ENCODE results near the gene ANKRD23. TPM values are rescaled to one million over a fixed set of nuclear protein-coding genes. Genes with fewer than 3 reads are reported as not detected.

ANKRD23 gene
- total and polyA plus RNA-seq, 2 of the 13 experiments (the other 11 are each of a cell fraction or from before 2014, with no cell fraction given) = 1.5 to 1.6 TPM

DNA sequence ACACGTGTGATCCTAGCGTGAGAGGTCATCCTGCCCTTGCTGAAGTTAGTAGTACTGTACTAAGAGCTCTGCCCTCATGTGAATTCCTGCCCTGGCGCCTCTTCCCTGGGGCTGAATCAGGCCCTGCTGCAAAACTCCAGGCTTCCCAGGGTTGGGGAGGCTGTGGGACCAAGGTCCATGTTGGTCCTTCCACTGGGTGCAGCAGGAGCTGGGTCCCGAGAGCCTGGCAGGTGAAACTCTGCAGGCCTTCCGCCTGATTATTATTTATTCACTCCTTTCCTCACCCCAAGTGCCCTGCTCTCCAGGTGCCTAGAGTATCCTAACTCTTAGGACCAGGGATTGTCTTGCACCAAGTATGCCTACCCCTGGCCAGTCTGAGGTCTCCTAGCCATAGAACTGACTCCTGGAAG lies 33.0 kb downstream of the ANKRD23 start (continued):
- no peak for TF ChIP-seq ZNF18 (CRISPR knock-in tag; IDR thresholded peaks at IDR 0.05; ENCODE audit: insufficient replicate concordance)
- peak; percentile 82 for TF ChIP-seq HNF4G (IDR thresholded peaks at IDR 0.05; ENCODE audit: borderline replicate concordance, low read depth, low read length)
- peak; percentile 77; the same call in 1 of the 2 replicates for TF ChIP-seq HNF4G (CRISPR knock-in tag; IDR thresholded peaks at IDR 0.05; ENCODE audit: borderline replicate concordance, low read depth)
- no peak for TF ChIP-seq ZNF451 (CRISPR knock-in tag; IDR thresholded peaks at IDR 0.05)
- no peak for TF ChIP-seq ZNF101 (CRISPR knock-in tag; IDR thresholded peaks at IDR 0.05; ENCODE audit: borderline replicate concordance, low read depth)
- TF ChIP-seq DMTF1 (CRISPR knock-in tag; IDR thresholded peaks at IDR 0.05) = no peak
- no peak for TF ChIP-seq ZNF275 (CRISPR knock-in tag; IDR thresholded peaks at IDR 0.05; ENCODE audit: borderline replicate concordance)
- TF ChIP-seq, protein P1, sequence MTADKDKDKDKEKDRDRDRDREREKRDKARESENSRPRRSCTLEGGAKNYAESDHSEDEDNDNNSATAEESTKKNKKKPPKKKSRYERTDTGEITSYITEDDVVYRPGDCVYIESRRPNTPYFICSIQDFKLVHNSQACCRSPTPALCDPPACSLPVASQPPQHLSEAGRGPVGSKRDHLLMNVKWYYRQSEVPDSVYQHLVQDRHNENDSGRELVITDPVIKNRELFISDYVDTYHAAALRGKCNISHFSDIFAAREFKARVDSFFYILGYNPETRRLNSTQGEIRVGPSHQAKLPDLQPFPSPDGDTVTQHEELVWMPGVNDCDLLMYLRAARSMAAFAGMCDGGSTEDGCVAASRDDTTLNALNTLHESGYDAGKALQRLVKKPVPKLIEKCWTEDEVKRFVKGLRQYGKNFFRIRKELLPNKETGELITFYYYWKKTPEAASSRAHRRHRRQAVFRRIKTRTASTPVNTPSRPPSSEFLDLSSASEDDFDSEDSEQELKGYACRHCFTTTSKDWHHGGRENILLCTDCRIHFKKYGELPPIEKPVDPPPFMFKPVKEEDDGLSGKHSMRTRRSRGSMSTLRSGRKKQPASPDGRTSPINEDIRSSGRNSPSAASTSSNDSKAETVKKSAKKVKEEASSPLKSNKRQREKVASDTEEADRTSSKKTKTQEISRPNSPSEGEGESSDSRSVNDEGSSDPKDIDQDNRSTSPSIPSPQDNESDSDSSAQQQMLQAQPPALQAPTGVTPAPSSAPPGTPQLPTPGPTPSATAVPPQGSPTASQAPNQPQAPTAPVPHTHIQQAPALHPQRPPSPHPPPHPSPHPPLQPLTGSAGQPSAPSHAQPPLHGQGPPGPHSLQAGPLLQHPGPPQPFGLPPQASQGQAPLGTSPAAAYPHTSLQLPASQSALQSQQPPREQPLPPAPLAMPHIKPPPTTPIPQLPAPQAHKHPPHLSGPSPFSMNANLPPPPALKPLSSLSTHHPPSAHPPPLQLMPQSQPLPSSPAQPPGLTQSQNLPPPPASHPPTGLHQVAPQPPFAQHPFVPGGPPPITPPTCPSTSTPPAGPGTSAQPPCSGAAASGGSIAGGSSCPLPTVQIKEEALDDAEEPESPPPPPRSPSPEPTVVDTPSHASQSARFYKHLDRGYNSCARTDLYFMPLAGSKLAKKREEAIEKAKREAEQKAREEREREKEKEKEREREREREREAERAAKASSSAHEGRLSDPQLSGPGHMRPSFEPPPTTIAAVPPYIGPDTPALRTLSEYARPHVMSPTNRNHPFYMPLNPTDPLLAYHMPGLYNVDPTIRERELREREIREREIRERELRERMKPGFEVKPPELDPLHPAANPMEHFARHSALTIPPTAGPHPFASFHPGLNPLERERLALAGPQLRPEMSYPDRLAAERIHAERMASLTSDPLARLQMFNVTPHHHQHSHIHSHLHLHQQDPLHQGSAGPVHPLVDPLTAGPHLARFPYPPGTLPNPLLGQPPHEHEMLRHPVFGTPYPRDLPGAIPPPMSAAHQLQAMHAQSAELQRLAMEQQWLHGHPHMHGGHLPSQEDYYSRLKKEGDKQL (CRISPR knock-in tag; IDR thresholded peaks at IDR 0.05; ENCODE audit: low read depth) = no peak
- TF ChIP-seq ZNF34 (CRISPR knock-in tag; IDR thresholded peaks at IDR 0.05; ENCODE audit: borderline replicate concordance) = no peak
- peak; percentile 52; the same call in 1 of the 2 replicates for TF ChIP-seq ELF3 (CRISPR knock-in tag; IDR thresholded peaks at IDR 0.05)

All from HepG2 (cell line).